ENCODE results near the gene SLC22A6.
A peak's percentile ranks its signal among the peaks of the same experiment; 100 is the strongest.

SLC22A6 gene

DNA sequence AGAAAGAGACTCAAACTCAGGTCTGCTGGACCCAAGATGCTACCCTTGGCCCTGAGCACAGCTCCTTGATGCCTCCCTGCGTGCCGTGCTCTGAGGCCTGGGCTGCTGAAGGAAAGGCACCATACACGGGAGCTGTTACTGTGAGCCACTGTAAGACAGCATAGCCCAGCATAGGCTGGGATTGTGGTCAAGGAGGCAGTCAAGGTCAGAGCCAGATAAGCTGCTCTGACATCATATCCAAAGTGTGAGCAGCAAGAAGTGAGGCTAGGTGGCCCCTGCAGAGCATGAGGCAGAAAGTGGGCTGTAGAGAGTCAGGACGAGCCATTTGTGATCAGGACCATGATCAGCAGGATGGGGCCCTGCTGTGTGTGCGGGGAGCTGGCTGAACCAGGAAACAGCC, 23.2 kb upstream of the SLC22A6 start:
- no peak for DNase-seq
- Mint-ChIP-seq H3K4me3 (no peak overlapping the region), H3K27me3 (peaks cover 4% of the 10 kb centered on the region), H3K9me3 (no peaks in the 10 kb centered on the region), H3K4me1 (no peaks in the 10 kb centered on the region), H3K36me3 (ENCODE audit: low read depth) (no peaks in the 10 kb centered on the region), H3K27ac (no peak overlapping the region)
- ATAC-seq, result no peak

DNA sequence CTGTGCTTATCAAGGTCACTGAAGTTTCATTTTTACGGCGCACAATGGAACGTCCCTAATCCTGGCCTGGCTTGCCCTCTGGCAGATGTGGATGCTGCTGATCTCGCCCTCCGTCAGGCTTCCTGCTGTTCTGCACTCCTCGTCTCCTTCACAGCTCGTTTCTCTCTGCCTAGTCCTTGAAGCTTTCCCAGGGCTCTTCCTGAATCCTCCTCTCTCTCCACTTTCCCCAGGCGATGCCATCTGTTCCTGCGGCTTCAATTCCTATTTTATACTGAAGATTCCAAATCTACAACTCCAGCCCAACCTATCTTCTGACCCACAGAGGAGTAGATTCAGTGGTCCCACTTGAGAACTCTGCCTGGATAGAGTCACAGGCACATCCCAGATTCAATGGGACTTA, 16.7 kb upstream of the SLC22A6 start:
- Mint-ChIP-seq H3K27ac (no peak overlapping the region), H3K9me3 (no peaks in the 10 kb centered on the region), H3K4me1 (no peaks in the 10 kb centered on the region), H3K27me3 (peaks cover 7% of the 10 kb centered on the region), H3K36me3 (ENCODE audit: low read depth) (no peaks in the 10 kb centered on the region), H3K4me3 (no peak overlapping the region)
- DNase-seq (no peak), ATAC-seq (no peak)

DNA sequence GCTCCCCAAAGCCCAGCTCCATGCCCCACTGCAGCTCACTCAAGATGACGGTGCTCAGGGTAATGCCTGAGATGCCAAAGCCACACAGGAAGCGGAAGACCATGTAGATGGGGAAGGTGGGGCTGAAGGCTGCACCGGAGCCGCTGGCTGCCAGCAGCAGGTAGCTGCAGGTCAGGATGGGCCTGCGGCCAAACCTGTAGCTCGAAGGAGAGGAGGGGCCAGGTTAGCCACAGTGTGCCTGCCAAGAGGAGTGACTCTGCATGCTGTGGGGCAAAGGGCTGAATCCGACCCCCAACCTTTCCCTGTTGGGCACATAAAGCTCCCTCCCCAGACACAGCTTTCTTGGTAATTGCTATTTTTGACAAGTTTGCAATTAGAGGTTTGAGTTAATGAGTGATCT, 14.9 kb upstream of the SLC22A6 start:
- no peaks in the 10 kb centered on the region for H3K36me3 Mint-ChIP-seq (ENCODE audit: low read depth)

DNA sequence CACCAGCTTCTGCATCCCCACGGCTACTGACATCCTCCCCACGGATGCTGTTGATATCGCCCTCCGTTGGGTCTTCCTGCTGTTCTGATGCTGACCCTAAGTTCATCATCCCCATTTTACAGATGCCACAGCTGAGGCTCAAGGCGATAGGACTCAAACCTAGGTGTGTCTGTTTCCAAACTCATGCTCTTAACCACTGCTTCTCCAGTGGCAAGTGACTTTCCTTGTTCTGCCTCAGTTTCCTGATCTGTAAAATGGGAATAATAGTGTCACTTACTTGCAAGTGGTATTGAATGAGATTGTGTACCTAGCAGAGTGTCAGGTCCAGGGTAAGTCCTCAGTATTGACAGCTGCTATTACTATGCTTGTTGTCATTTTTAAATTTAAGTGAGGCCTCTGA, 14.4 kb upstream of the SLC22A6 start:
- DNase-seq, result no peak
- H3K27ac Mint-ChIP-seq, result no peak overlapping the region
- peaks cover 3% of the 10 kb centered on the region for H3K27me3 Mint-ChIP-seq
- H3K9me3 Mint-ChIP-seq, result no peaks in the 10 kb centered on the region
- no peak overlapping the region for H3K4me3 Mint-ChIP-seq
- no peaks in the 10 kb centered on the region for H3K4me1 Mint-ChIP-seq
- ATAC-seq, result no peak
- H3K36me3 Mint-ChIP-seq (ENCODE audit: low read depth), result no peaks in the 10 kb centered on the region

More for the DNA sequence above, 14.9 kb upstream of the SLC22A6 start:
- no peak for DNase-seq
- no peaks in the 10 kb centered on the region for H3K4me1 Mint-ChIP-seq
- H3K4me3 Mint-ChIP-seq, result no peak overlapping the region
- H3K27ac Mint-ChIP-seq, result no peak overlapping the region
- no peak for ATAC-seq
- no peaks in the 10 kb centered on the region for H3K9me3 Mint-ChIP-seq
- H3K27me3 Mint-ChIP-seq, result peaks cover 3% of the 10 kb centered on the region

DNA sequence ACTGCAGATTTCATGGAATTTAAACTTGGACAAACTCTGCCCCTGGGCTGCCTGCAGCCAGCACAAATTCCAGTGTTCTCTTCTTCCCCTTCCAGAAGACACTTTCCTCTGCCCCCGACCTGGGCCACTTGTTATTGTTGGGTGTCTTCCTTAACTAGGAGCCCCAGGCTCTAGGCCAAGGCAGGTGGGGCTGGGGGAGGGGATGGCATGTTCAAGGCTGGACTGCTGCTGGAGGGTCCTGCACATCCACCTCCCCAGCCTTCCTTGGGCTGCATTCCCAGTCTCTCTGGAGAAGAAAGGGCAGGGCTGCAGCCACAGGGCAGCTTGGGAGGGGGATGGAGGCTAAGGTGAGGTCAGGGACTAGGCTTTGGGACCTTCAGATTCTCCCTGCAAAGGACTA, 11.5 kb upstream of the SLC22A6 start:
- Mint-ChIP-seq H3K4me3 (no peak overlapping the region), H3K27me3 (peaks cover 6% of the 10 kb centered on the region), H3K9me3 (no peaks in the 10 kb centered on the region), H3K27ac (no peak overlapping the region), H3K36me3 (ENCODE audit: low read depth) (no peaks in the 10 kb centered on the region), H3K4me1 (no peaks in the 10 kb centered on the region)
- ATAC-seq (no peak), DNase-seq (no peak)

DNA sequence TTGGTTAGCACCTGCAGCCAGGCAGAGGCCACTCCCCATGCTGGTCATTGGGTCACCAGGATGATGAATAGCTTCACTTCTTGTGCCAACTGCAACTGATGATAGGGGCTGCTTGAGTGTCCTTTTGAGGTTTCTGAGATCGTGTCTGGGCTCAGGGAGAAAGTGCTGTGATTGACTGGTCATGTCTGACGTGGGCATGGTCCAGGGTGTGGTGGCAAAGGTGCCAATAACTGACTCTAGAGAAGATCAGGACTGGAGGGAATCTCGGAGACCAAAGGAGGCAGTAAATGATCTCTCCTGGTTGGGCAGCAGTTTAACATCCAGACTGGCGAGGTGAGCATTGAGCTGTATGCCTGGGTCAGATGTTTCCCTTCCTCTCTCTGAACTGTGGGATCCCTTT, 10.0 kb upstream of the SLC22A6 start:
- DNase-seq (no peak), ATAC-seq (no peak)
- H3K27ac Mint-ChIP-seq, result no peak overlapping the region
- H3K9me3 Mint-ChIP-seq, result no peaks in the 10 kb centered on the region
- no peaks in the 10 kb centered on the region for H3K36me3 Mint-ChIP-seq (ENCODE audit: low read depth)
- peaks cover 3% of the 10 kb centered on the region for H3K27me3 Mint-ChIP-seq
- H3K4me3 Mint-ChIP-seq, result no peak overlapping the region
- no peaks in the 10 kb centered on the region for H3K4me1 Mint-ChIP-seq

DNA sequence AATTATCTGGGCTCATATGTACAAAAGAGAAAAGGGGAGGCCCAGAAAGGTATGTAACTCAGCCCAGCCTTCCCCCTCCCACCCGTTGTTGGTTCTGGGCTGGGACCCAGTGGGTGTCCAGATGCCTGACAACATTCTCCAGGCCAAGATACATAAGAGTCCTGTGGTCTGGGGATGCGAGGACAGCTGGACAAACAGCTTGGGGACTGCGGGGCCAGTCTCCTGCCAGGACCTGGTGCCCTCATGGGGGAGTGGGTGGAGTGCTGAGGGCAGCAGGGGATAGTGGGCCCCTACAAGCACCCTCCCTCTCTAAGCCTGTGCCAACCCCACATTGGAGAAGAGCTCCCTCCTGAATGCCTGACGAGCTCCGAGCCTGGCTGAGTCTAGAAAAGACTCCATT, 3.5 kb upstream of the SLC22A6 start:
- no peak overlapping the region for H3K4me3 Mint-ChIP-seq
- peaks cover 9% of the 10 kb centered on the region for H3K27me3 Mint-ChIP-seq
- H3K27ac Mint-ChIP-seq, result no peak overlapping the region
- no peak for ATAC-seq
- DNase-seq, result no peak
- no peaks in the 10 kb centered on the region for H3K36me3 Mint-ChIP-seq (ENCODE audit: low read depth)
- H3K9me3 Mint-ChIP-seq, result no peaks in the 10 kb centered on the region
- no peaks in the 10 kb centered on the region for H3K4me1 Mint-ChIP-seq

DNA sequence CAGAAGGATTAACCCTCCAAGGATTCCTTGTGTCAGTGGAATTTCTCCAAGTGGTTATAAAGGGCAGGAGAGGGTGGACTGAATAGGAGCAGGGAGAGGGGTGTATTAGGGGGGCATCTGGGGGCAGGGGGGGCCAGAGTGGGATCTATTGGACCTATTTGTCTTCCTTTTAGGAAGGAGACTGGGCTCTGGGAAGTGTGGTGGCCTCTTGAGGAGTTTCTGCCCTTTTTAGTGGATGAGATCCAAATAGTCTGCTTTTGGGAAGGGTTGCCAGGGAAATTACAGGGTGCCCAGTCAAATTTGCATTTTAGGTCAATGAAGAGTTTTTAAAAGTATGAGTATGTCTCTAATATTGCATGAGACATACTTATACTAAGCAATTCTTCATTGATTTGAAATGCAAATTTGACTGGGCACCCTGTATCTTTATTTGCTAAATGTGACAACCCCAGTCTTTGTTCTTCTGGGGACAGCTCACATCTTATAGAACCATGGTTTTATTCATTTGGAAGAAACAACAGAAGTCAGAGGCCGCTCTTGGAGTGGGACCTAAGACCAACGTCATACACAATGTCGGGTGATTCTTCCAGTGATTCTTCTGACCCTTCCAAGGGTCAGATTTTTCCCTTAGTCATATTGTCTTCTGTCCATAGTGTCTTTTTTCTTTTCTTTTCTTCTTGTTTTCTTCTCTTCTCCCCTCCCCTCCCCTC, 429 bp upstream of the SLC22A6 start:
- H3K4me3 Mint-ChIP-seq, result no peak overlapping the region
- H3K4me1 Mint-ChIP-seq, result no peaks in the 10 kb centered on the region
- peaks cover 6% of the 10 kb centered on the region for H3K27me3 Mint-ChIP-seq
- no peaks in the 10 kb centered on the region for H3K36me3 Mint-ChIP-seq (ENCODE audit: low read depth)
- H3K9me3 Mint-ChIP-seq, result no peaks in the 10 kb centered on the region
- no peak for DNase-seq
- no peak overlapping the region for H3K27ac Mint-ChIP-seq
- no peak for ATAC-seq

DNA sequence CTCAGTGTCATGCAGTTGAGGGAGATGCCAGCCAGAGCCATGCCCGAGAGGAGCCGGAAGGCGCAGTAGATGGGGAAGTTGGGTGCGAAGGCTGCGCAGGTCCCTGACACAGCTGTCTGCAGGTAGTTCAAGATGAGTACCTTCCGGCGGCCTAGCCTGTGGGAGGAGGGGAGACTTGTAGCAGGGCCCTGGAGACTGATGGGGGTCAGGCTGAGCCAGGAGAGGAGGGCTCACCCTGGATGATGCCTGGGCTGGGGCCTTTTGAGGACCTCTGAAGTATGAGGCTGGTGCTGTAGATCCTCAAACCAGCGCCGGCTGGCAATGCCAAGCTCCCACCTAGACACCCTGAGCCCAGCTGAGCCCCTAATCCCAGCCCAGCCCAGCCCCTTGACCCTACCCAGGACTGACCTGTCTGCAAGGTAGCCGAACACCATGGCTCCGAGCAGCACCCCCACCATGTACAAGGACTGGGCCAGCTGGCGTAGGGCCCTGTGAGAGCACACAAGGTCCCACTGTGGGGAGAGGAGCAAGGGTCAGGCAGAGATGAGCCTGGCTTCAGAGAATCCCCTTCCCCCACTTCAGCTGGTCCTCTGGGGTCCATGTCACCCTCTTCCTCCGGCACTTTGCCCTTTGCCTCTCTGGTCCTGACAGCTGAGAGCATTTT, 1.1 kb downstream of the SLC22A6 start:
- no peak for DNase-seq
- Mint-ChIP-seq H3K27ac (no peak overlapping the region), H3K36me3 (ENCODE audit: low read depth) (no peaks in the 10 kb centered on the region), H3K4me1 (no peaks in the 10 kb centered on the region), H3K27me3 (peaks cover 10% of the 10 kb centered on the region), H3K4me3 (no peak overlapping the region), H3K9me3 (no peaks in the 10 kb centered on the region)
- ATAC-seq, result no peak

DNA sequence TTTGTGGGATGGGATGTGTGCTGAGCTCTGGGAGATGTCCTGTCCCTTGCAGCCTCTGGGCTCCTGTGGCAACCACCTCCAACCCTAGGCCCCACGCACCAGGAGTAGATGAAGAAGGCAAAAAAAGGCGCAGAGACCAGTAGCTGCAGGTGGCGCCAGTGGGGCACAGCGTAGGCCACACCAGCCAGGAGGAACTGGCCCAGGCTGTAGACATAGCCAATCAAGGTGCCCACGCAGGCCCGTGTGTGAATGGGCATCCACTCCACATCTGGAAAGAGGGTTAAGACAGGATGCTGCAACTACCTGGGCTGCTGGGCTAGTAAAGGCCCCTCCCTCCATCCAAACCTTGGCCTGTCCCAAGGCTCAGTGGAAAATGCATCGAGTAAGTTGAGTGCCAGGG, 3.0 kb downstream of the SLC22A6 start:
- Mint-ChIP-seq H3K27ac (no peak overlapping the region), H3K4me1 (no peaks in the 10 kb centered on the region), H3K4me3 (no peak overlapping the region), H3K9me3 (no peaks in the 10 kb centered on the region), H3K36me3 (ENCODE audit: low read depth) (no peaks in the 10 kb centered on the region), H3K27me3 (peaks cover 11% of the 10 kb centered on the region)
- no peak for DNase-seq
- peak; percentile 16 for ATAC-seq

DNA sequence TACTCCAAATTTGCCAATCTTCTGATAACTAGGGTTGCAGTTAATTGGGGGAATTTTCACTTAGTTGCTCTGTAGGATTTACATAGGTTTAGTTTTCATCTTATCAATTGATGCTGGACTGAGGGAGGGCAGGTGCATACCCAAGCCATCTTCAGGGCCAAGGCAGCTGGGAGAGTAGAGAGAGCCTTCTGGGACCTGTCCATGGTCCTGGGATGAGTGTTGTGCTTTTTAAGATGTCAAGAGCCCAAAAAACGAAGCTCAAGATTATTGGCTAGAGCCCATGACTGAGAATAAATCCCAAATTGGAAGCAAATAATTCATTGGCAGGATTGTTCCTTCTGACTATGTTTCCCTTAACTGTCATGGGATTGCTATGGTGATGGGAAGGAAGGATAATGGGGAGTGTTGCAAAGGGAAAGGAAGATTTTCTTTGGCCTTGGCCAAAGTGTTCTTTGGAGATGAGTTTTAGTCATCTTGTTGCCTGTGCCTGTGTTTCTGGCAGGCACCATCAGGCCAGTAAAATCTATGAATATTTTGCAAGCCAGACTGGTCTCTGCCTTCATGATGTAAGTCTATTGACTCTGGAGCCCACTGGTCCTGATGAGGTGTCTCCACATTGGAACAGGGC, 4.5 kb downstream of the SLC22A6 start:
- DNase-seq (peak; percentile 3), ATAC-seq (no peak)
- Mint-ChIP-seq H3K4me3 (no peak overlapping the region), H3K36me3 (ENCODE audit: low read depth) (no peaks in the 10 kb centered on the region), H3K27ac (no peak overlapping the region), H3K4me1 (no peaks in the 10 kb centered on the region), H3K27me3 (peaks cover 7% of the 10 kb centered on the region), H3K9me3 (no peaks in the 10 kb centered on the region)

DNA sequence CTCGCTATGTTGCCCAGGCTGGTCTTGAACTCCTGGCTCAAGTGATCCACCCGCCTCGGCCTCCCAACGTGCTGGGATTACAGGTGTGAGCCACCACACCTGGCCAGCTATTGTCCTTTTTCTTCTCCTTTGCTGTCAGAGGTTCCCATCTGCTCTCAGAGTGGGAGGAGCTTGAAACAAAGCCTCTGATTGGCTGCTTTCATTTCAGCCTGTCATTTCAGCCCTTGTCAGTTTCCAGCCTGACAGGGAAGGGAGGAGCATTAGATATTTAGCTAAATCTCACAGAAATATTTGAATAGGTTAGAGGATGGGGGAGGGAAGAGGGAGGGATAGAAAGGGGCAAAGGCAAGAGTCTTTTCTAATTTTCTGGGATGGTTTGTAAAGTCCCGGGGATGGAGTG, 8.7 kb downstream of the SLC22A6 start:
- Mint-ChIP-seq H3K36me3 (ENCODE audit: low read depth) (no peaks in the 10 kb centered on the region), H3K27me3 (peaks cover 15% of the 10 kb centered on the region)

DNA sequence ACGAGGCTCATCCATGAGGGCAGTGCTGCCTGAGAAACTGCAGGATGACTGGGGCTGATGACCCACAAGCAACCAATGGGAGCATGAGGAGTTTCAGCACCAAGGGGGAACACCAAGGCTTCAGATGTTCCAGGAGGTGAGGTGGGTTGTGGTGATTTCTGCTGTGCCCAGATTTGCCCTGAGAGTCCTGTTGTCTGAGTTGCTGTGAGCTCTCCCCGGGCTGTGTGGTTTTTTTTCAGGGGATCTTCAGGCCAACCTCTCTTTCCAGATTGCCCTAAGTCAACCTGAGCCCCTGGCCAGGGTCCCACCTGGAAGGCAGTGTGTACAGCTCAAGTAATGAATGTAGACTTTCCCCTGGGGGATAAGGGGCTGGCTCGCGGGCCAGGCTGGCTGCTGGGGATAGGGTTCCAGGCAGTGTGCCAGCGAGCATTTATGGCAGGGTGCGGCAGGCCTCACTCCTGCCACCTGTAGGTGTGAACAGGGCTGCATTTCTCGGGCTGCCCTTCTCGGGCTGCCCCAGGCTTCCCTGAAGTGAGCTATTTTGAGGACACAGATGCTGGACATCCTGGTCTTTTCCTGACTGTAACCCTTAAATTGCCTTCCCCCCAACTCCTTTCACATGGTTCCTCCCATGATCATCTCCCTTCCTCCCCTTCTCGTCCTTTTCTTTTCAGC, 9.8 kb downstream of the SLC22A6 start:
- ATAC-seq (peak; percentile 55), DNase-seq (peak; percentile 24)
- H3K4me1 Mint-ChIP-seq, result no peaks in the 10 kb centered on the region
- H3K4me3 Mint-ChIP-seq, result no peak overlapping the region
- no peaks in the 10 kb centered on the region for H3K9me3 Mint-ChIP-seq
- no peaks in the 10 kb centered on the region for H3K36me3 Mint-ChIP-seq (ENCODE audit: low read depth)
- H3K27ac Mint-ChIP-seq, result no peak overlapping the region
- H3K27me3 Mint-ChIP-seq, result peaks cover 19% of the 10 kb centered on the region

More for the DNA sequence above, 8.7 kb downstream of the SLC22A6 start:
- no peak for DNase-seq
- Mint-ChIP-seq H3K27ac (no peak overlapping the region), H3K9me3 (no peaks in the 10 kb centered on the region), H3K4me3 (no peak overlapping the region), H3K4me1 (no peaks in the 10 kb centered on the region)
- no peak for ATAC-seq

DNA sequence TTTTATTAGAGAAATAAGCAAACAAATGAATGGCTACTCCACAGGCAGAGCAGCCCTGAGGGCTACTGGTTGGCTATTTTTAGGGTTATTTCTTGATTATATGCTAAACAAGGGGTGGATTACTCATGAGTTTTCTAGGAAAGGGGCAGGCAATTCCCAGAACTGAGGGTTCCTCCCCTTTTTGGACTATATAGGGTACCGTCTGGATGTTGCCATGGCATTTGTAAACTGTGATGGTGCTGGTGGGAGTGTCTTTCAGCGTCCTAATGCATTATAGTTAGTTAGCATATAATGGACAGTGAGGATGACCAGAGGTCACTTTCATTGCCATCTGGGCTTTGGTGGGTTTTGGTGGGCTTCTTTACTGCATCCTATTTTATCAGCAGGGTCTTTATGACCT, 19.2 kb downstream of the SLC22A6 start:
- no peak for DNase-seq
- H3K4me3 Mint-ChIP-seq, result no peak overlapping the region
- H3K36me3 Mint-ChIP-seq (ENCODE audit: low read depth), result no peaks in the 10 kb centered on the region
- no peaks in the 10 kb centered on the region for H3K4me1 Mint-ChIP-seq
- H3K27ac Mint-ChIP-seq, result no peak overlapping the region
- no peaks in the 10 kb centered on the region for H3K9me3 Mint-ChIP-seq
- no peak for ATAC-seq
- H3K27me3 Mint-ChIP-seq, result peaks cover 26% of the 10 kb centered on the region

DNA sequence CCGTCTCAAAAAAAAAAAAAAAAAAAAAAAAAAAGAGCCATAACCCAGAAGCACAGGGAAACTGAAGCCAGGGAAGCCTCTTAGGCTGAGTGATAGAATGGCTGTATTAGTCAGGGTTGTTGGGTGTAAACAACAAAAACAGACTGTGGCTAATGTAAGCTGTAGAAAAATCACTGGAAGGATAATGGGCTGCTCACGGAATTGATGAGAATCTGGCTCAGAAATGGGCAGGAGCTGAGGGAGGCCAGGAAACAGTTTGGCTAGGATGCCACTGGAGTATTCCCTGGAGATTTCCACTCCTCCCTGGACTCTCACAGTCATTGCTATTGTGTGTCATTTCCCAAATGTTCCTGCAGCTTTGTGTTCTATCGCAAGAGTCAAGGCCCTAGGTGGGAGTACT, 22.4 kb downstream of the SLC22A6 start:
- Mint-ChIP-seq H3K27me3 (peaks cover 15% of the 10 kb centered on the region), H3K27ac (no peak overlapping the region), H3K9me3 (no peaks in the 10 kb centered on the region), H3K36me3 (ENCODE audit: low read depth) (no peaks in the 10 kb centered on the region), H3K4me3 (no peak overlapping the region), H3K4me1 (no peaks in the 10 kb centered on the region)
- no peak for DNase-seq
- ATAC-seq, result no peak

Measured in activated naive CD8-positive, alpha-beta T cell treated with anti-CD3 and anti-CD28 coated beads, Interleukin-2, amount 50 U/mL, for 24 hours (primary cell).